Measurements from ENCODE around the gene DENR. TPM values are rescaled to one million over a fixed set of nuclear protein-coding genes. Genes with fewer than 3 reads are reported as not detected.

Gene DENR
- polyA plus RNA-seq, 1 donor (not counting 4 experiments of a cell fraction or from before 2014, with no cell fraction given) = 59.8 TPM

GRCh38 chr12:122732611-122733010, 20.0 kb upstream of the DENR start:
- H3K4me1 ChIP-seq (ENCODE audit: control insufficient read depth, extremely low read depth, insufficient read depth, low read length) = no peaks in the 10 kb centered on the region
- TF ChIP-seq EZH2 (IDR thresholded peaks at IDR 0.05; ENCODE audit: low read length) = no peak
- TF ChIP-seq, protein P1, sequence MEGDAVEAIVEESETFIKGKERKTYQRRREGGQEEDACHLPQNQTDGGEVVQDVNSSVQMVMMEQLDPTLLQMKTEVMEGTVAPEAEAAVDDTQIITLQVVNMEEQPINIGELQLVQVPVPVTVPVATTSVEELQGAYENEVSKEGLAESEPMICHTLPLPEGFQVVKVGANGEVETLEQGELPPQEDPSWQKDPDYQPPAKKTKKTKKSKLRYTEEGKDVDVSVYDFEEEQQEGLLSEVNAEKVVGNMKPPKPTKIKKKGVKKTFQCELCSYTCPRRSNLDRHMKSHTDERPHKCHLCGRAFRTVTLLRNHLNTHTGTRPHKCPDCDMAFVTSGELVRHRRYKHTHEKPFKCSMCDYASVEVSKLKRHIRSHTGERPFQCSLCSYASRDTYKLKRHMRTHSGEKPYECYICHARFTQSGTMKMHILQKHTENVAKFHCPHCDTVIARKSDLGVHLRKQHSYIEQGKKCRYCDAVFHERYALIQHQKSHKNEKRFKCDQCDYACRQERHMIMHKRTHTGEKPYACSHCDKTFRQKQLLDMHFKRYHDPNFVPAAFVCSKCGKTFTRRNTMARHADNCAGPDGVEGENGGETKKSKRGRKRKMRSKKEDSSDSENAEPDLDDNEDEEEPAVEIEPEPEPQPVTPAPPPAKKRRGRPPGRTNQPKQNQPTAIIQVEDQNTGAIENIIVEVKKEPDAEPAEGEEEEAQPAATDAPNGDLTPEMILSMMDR (optimal IDR thresholded peaks at IDR 0.05 in 1 of 3, IDR thresholded peaks at IDR 0.05 in 1 of 3, conservative IDR thresholded peaks at IDR 0.05 in 1 of 3; ENCODE audit: extremely low read depth in 1 of 3, insufficient read depth in 2 of 3, low read length in 3 of 3) = no peak
- H3K27ac ChIP-seq (ENCODE audit: control insufficient read depth, insufficient read depth, low read length) = no peak overlapping the region
- no peak overlapping the region for H3K4me3 ChIP-seq (ENCODE audit: control insufficient read depth in 2 of 3, extremely low read depth in 1 of 3, insufficient read depth in 2 of 3, low read depth in 1 of 3, low read length in 3 of 3)
- no peaks in the 10 kb centered on the region for H3K9me3 ChIP-seq (ENCODE audit: control insufficient read depth, low read depth, low read length)
- no peaks in the 10 kb centered on the region for H3K36me3 ChIP-seq (ENCODE audit: control insufficient read depth in 2 of 2, extremely low read depth in 1 of 2, insufficient read depth in 2 of 2, low read length in 2 of 2)
- FAIRE-seq = no peak
- dilution Hi-C loops (cut with MboI; ENCODE audit: extremely low pct_ligation_motif_present, low sequenced_read_pairs) = no loop called here
- H4K20me1 ChIP-seq (ENCODE audit: control insufficient read depth, extremely low read depth, insufficient read depth, low read length) = no peaks in the 10 kb centered on the region
- no peak overlapping the region for H3K9ac ChIP-seq (ENCODE audit: control insufficient read depth, extremely low read depth, insufficient read depth, low read length)
- H2AFZ ChIP-seq (ENCODE audit: control insufficient read depth, low read length) = no peak overlapping the region
- no peaks in the 10 kb centered on the region for H3K79me2 ChIP-seq (ENCODE audit: control insufficient read depth, insufficient read depth, low read length)
- H3K4me2 ChIP-seq (ENCODE audit: control insufficient read depth, extremely low read depth, insufficient read depth, low read depth, low read length) = no peak overlapping the region
- no peaks in the 10 kb centered on the region for H3K27me3 ChIP-seq (ENCODE audit: control insufficient read depth, extremely low read depth, insufficient read depth, low read length)
- DNase-seq (ENCODE audit: low read depth, low spot score) = no peak
- no peaks in the 10 kb centered on the region for H3K9me1 ChIP-seq (ENCODE audit: control insufficient read depth, extremely low read depth, insufficient read depth, low read length)

DNA sequence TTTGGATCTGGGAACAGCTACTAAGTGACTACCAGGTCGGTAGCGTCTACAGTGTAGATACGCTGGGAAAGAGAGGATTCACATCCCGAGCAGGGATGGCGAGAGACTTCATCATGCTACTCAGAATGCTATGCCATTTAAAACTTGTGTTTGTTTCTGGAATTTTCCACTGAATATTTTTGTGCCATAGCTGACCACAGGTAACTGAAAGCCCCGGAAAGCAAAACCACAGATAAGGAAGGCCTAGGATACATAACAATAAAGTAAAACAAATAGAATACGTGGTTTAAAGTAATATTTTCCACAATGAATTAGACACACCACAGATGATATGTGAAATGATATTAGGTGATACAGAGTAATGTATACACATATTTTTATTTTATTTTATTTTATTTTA, 14.1 kb upstream of the DENR start:
- no peak for DNase-seq (ENCODE audit: low read depth, low spot score)
- no peak overlapping the region for H3K9ac ChIP-seq (ENCODE audit: control insufficient read depth, extremely low read depth, insufficient read depth, low read length)
- H2AFZ ChIP-seq (ENCODE audit: control insufficient read depth, low read length) = no peak overlapping the region
- H3K36me3 ChIP-seq (ENCODE audit: control insufficient read depth in 2 of 2, extremely low read depth in 1 of 2, insufficient read depth in 2 of 2, low read length in 2 of 2) = no peaks in the 10 kb centered on the region
- no peak overlapping the region for H3K4me2 ChIP-seq (ENCODE audit: control insufficient read depth, extremely low read depth, insufficient read depth, low read depth, low read length)
- no peaks in the 10 kb centered on the region for H3K79me2 ChIP-seq (ENCODE audit: control insufficient read depth, insufficient read depth, low read length)
- H3K9me1 ChIP-seq (ENCODE audit: control insufficient read depth, extremely low read depth, insufficient read depth, low read length) = no peaks in the 10 kb centered on the region
- no peaks in the 10 kb centered on the region for H4K20me1 ChIP-seq (ENCODE audit: control insufficient read depth, extremely low read depth, insufficient read depth, low read length)
- dilution Hi-C loops (cut with MboI; ENCODE audit: extremely low pct_ligation_motif_present, low sequenced_read_pairs) = no loop called here
- H3K27me3 ChIP-seq (ENCODE audit: control insufficient read depth, extremely low read depth, insufficient read depth, low read length) = no peaks in the 10 kb centered on the region
- H3K4me1 ChIP-seq (ENCODE audit: control insufficient read depth, extremely low read depth, insufficient read depth, low read length) = no peaks in the 10 kb centered on the region
- no peak overlapping the region for H3K27ac ChIP-seq (ENCODE audit: control insufficient read depth, insufficient read depth, low read length)
- H3K9me3 ChIP-seq (ENCODE audit: control insufficient read depth, low read depth, low read length) = no peaks in the 10 kb centered on the region
- FAIRE-seq = no peak
- no peak overlapping the region for H3K4me3 ChIP-seq (ENCODE audit: control insufficient read depth in 2 of 3, extremely low read depth in 1 of 3, insufficient read depth in 2 of 3, low read depth in 1 of 3, low read length in 3 of 3)
- TF ChIP-seq, protein P1 (optimal IDR thresholded peaks at IDR 0.05 in 1 of 3, IDR thresholded peaks at IDR 0.05 in 1 of 3, conservative IDR thresholded peaks at IDR 0.05 in 1 of 3; ENCODE audit: extremely low read depth in 1 of 3, insufficient read depth in 2 of 3, low read length in 3 of 3) = no peak
- TF ChIP-seq EZH2 (IDR thresholded peaks at IDR 0.05; ENCODE audit: low read length) = no peak
